ENCODE data around the gene LAMC3. TPM values are rescaled to one million over a fixed set of nuclear protein-coding genes. Genes with fewer than 3 reads are reported as not detected.

The LAMC3 gene
- total RNA-seq, 2 experiments from 2014 or later = 0.19 to 2.2 TPM

GRCh38 chr9:131078427-131079366 is 69.7 kb downstream of the LAMC3 start:
- no peaks in the 10 kb centered on the region for H3K4me1 ChIP-seq (ENCODE audit: insufficient read depth, low read length, poor library complexity, severe bottlenecking)
- ChIA-PET CTCF (ENCODE audit: unreplicated experiment) (no interaction called here), POLR2A (no interaction called here)
- no peak overlapping the region for H3K4me2 ChIP-seq (ENCODE audit: low read length)
- TF ChIP-seq EZH2phosphoT487 (IDR thresholded peaks at IDR 0.05; ENCODE audit: borderline replicate concordance, low read depth, low read length) (no peak), CTCF (conservative IDR thresholded peaks at IDR 0.05; ENCODE audit: low read length) (no peak)
- H2AFZ ChIP-seq (ENCODE audit: low read length) = no peak overlapping the region
- no peak for DNase-seq (ENCODE audit: low spot score)
- H4K20me1 ChIP-seq (ENCODE audit: insufficient read depth, low read length) = no peaks in the 10 kb centered on the region
- no peaks in the 10 kb centered on the region for H3K36me3 ChIP-seq (ENCODE audit: insufficient read depth, low read length)
- no peaks in the 10 kb centered on the region for H3K79me2 ChIP-seq (ENCODE audit: insufficient read depth, low read depth, low read length)
- no TSS peak for BruUV-seq (replicated peaks)
- no peaks in the 10 kb centered on the region for H3K9me3 ChIP-seq (ENCODE audit: low read length)
- H3K4me3 ChIP-seq (ENCODE audit: low read depth, low read length, poor library complexity, severe bottlenecking) = no peak overlapping the region
- intact Hi-C loops (cut with micrococcal nuclease; ENCODE audit: unreplicated experiment) = no loop called here
- H3K9me2 ChIP-seq (ENCODE audit: insufficient read depth, low read length) = no peaks in the 10 kb centered on the region
- no peak overlapping the region for H3K27ac ChIP-seq (ENCODE audit: low read depth, low read length, poor library complexity, severe bottlenecking)

- Histone ChIP-seq H2AFZ (ENCODE audit: low read length) (no peak overlapping the region), H3K9me2 (ENCODE audit: insufficient read depth, low read length) (no peaks in the 10 kb centered on the region), H3K36me3 (ENCODE audit: insufficient read depth, low read length) (no peaks in the 10 kb centered on the region), H3K4me2 (ENCODE audit: low read length) (no peak overlapping the region), H4K20me1 (ENCODE audit: insufficient read depth, low read length) (no peaks in the 10 kb centered on the region), H3K4me1 (ENCODE audit: insufficient read depth, low read length, poor library complexity, severe bottlenecking) (no peaks in the 10 kb centered on the region), H3K79me2 (ENCODE audit: insufficient read depth, low read depth, low read length) (no peaks in the 10 kb centered on the region), H3K4me3 (ENCODE audit: low read depth, low read length, poor library complexity, severe bottlenecking) (no peak overlapping the region), H3K9me3 (ENCODE audit: low read length) (no peaks in the 10 kb centered on the region), H3K27ac (ENCODE audit: low read depth, low read length, poor library complexity, severe bottlenecking) (no peak overlapping the region)
- DNase-seq (ENCODE audit: low spot score) = no peak
- ChIA-PET POLR2A (no interaction called here), CTCF (ENCODE audit: unreplicated experiment) (no interaction called here)
- BruUV-seq (replicated peaks) = no TSS peak
- intact Hi-C loops (cut with micrococcal nuclease; ENCODE audit: unreplicated experiment) = no loop called here
- no peak for TF ChIP-seq CTCF (conservative IDR thresholded peaks at IDR 0.05; ENCODE audit: low read length)
- no peak for TF ChIP-seq EZH2phosphoT487 (IDR thresholded peaks at IDR 0.05; ENCODE audit: borderline replicate concordance, low read depth, low read length)
These were observed 71.6 kb downstream of the LAMC3 start for GRCh38 chr9:131080589-131080988.

- intact Hi-C loops (cut with micrococcal nuclease; ENCODE audit: unreplicated experiment) = no loop called here
These were observed 72.9 kb downstream of the LAMC3 start for GRCh38 chr9:131081868-131082267.

More at GRCh38 chr9:131081868-131082267, 72.9 kb downstream of the LAMC3 start:
- no peaks in the 10 kb centered on the region for H4K20me1 ChIP-seq (ENCODE audit: insufficient read depth, low read length)
- H3K4me1 ChIP-seq (ENCODE audit: insufficient read depth, low read length, poor library complexity, severe bottlenecking) = no peaks in the 10 kb centered on the region
- no peak overlapping the region for H3K4me3 ChIP-seq (ENCODE audit: low read depth, low read length, poor library complexity, severe bottlenecking)
- no peak overlapping the region for H2AFZ ChIP-seq (ENCODE audit: low read length)
- ChIA-PET POLR2A (no interaction called here), CTCF (ENCODE audit: unreplicated experiment) (no interaction called here)
- DNase-seq (ENCODE audit: low spot score) = no peak
- no peaks in the 10 kb centered on the region for H3K36me3 ChIP-seq (ENCODE audit: insufficient read depth, low read length)
- H3K4me2 ChIP-seq (ENCODE audit: low read length) = no peak overlapping the region
- H3K9me3 ChIP-seq (ENCODE audit: low read length) = no peaks in the 10 kb centered on the region
- no peaks in the 10 kb centered on the region for H3K9me2 ChIP-seq (ENCODE audit: insufficient read depth, low read length)
- TF ChIP-seq EZH2phosphoT487 (IDR thresholded peaks at IDR 0.05; ENCODE audit: borderline replicate concordance, low read depth, low read length) (no peak), CTCF (conservative IDR thresholded peaks at IDR 0.05; ENCODE audit: low read length) (no peak)
- no TSS peak for BruUV-seq (replicated peaks)
- no peaks in the 10 kb centered on the region for H3K79me2 ChIP-seq (ENCODE audit: insufficient read depth, low read depth, low read length)
- H3K27ac ChIP-seq (ENCODE audit: low read depth, low read length, poor library complexity, severe bottlenecking) = no peak overlapping the region
